ENCODE data around the gene FAIM2.

Gene FAIM2

GRCh38 chr12:49939307-49939706 lies 35.6 kb upstream of the FAIM2 start:
- no peak for FAIRE-seq

GRCh38 chr12:49937639-49938300 lies 34.1 kb upstream of the FAIM2 start:
- no peak for FAIRE-seq

- no peak for FAIRE-seq
Observed at GRCh38 chr12:49936925-49937324, 33.2 kb upstream of the FAIM2 start.

DNA sequence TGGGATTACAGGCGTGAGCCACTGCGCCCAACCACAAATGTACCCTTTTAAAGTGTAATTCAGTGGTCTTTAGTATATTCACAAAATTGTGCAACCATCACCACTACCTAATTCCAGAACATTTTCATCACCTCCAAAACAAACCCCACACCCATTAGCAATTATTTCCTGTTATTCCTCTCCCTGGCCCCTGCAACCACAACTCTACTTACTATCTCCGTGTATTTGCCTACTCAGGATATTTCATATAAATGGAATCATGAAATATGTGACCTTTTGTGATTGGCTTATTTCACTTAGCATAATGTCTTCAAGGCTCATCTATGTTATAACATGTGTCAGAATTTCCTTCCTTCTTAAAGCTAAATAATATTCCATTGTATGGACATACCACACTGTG lies 30.8 kb upstream of the FAIM2 start:
- no peak for FAIRE-seq

DNA sequence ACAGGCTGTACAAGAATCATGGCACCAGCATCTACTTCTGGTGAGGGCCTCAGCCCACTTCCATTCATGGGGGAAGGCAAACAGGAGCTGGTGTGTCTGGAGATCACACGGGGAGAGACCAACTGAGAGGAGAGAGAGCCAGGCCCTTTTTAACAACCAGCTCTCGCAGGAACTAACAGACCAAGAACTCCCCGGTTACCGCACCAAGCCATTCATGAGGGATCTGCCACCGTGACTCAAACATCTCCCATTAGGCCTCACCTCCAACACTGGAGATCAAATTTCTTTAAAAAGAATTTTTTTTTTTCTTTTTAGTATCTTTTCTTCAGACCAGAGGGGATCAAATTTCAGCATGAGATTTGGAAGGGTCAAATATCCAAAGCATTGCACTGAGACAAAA lies 30.1 kb upstream of the FAIM2 start:
- no peak for FAIRE-seq

GRCh38 chr12:49932533-49933130 lies 28.9 kb upstream of the FAIM2 start:
- FAIRE-seq: no peak

GRCh38 chr12:49932023-49932422 lies 28.3 kb upstream of the FAIM2 start:
- no peak for FAIRE-seq

DNA sequence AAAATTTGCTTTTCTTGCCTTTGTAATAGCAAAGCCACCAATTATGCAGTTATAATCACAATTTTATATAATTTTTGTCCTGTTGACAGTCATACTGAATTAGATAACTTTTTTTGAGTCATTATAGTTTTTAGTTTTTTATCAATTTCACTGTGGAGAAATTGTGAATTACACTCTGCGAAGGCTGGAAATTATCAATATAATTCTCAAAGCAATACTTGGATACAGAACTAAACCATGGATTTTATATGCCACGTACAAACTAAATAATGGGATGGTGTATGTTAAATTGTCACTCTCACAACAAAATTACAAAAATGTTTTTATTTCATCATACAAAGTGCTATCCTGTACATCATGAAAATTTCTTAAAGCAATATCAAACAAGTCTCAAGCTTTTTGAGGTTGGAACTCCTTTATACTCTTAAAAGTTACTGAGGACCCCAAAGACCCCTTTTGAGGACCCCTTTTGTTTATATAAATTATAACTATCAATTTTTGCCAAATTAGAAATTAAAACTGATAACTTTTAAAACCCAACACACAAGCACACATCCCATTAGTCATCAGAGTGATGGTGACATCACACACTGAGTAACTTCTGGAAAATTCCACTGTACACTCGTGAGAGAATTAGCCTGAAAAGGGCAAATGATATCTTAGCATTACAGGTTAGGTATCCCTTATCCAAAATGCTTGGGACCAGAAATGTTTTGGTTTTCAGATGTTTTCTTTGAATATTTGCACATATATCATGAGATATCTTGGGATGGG lies 27.0 kb upstream of the FAIM2 start:
- FAIRE-seq: no peak

DNA sequence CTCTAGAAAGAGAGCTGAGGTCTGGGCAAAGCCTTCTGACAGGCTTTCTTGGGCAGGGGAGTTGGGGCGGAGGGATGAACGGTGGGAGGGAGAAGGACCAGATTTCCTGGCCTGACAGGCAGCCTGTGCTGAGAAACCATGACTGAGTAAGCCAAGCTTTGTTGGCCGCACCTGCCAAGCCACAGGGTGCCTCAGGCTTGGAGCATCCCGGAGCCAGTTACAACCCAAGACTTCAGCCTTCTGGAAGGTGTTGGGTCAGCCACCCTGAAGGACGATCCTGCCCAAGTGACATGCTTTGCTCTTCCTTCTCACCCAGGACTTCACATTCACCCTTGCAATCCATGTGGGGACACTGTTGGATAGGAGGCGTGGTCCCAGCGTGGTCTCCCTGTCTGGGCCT lies 25.9 kb upstream of the FAIM2 start:
- no peak for FAIRE-seq

GRCh38 chr12:49928471-49928870 lies 24.8 kb upstream of the FAIM2 start:
- no peak for FAIRE-seq

- no peak for FAIRE-seq
Observed at GRCh38 chr12:49925433-49926204, 21.9 kb upstream of the FAIM2 start.

GRCh38 chr12:49924628-49925246 lies 21.0 kb upstream of the FAIM2 start:
- FAIRE-seq: no peak

DNA sequence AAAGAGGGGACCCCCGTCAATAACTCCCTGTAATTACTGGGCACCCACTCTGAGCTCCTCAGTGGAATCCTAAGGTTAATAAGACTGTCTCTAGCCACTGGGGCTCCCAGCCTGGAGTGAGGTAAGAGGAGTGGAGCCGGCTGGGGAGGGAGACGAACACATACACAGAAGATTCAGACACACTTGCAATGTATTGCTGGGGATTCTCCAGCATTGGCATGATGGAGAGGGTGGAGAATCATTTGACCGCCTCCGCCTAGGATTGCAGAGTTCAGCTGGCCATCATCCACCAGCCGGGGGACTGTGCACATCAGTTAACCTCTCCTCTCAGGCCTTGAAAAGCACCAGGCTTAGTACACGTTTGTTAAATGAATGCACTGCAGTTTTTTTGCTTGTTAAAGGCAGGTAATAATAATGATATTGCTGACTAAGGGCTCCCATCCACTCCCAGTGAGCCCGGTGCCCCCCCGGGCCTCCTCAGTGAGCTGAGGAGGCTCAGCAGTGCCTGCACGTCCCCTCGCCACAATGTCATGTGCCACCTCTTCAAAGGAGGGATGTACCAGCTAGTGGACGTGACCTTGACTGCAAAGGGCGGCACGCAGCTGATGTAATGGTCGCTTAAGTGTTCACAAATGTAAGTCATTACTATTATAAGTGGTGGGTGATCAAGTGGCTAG lies 20.3 kb upstream of the FAIM2 start:
- no peak for FAIRE-seq

- FAIRE-seq: no peak
Observed at GRCh38 chr12:49923035-49923644, 19.4 kb upstream of the FAIM2 start.

- no peak for FAIRE-seq
Observed at GRCh38 chr12:49922349-49923034, 18.8 kb upstream of the FAIM2 start.

- FAIRE-seq: no peak
Observed at GRCh38 chr12:49921936-49922335, 18.2 kb upstream of the FAIM2 start.

GRCh38 chr12:49921299-49921698 lies 17.6 kb upstream of the FAIM2 start:
- FAIRE-seq: no peak

DNA sequence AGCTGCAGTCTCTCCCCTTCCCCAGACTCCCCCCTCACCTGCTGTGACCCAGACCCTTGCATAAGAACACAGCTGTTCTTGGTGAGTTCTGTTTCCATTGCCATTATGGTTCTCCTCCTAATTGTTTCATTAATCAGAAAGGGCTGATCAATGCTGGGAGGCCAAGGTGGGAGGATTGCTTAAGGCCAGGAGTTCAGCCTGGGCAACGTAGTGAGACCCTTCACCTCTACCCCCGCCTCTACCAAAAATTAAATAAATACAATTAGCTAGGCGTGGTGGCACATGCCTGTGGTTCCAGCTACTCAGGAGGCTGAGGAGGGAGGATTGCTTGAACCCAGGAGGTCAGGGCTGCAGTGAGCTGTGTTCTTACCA lies 17.2 kb upstream of the FAIM2 start:
- no peak for FAIRE-seq

DNA sequence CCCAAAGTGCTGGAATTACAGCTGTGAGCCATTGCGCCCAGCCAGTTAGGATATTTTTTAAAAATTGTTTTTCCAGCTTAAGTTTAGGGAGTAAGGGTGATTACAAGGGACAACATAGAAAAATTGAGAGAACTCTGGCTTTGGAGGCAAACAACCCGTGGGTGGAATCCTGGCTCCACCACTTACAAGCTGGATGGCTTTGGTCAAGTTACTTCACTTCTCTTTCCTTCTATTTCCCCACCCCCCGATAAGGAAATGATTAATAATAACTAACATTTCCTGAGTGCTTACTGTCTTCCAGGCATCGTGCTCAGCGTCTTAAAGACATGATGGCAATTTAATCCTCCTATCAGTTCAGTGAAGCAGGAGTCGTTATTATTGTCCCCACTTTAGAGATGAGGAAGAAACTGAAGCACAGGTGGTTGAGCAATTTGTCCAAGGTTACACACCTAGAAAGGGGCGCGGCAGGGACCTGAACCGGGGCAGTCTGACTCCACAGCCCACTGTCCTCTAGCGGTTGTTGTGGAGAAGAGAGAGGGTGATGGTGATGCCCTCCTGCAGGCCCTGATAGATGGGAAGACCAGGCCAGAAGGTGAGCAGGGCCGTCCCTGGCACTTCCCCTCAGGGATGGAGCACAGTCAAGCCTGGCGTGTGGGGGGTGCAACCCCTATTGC lies 16.7 kb upstream of the FAIM2 start:
- no peak for FAIRE-seq

DNA sequence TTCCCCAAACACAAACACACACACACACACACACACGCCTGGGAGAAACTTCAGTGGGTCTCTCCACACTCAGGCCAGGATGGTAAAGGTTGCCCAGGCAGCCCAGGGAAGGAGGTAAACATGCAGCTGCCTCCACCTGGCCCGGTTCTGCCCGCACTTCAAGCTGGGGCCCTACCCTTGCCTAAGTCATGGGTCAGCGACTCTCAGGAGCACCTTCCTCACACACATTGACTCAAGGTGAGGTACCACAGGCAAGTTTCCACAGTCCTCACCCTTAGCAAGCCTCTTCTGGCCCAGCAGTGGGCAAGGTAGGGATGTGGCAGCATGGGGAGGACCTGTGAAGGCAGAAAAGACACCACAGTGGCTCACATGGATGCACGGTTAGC lies 14.1 kb upstream of the FAIM2 start:
- no peak for FAIRE-seq
